Central memory CD4-positive, alpha-beta T cell (primary cell): Measurements from ENCODE around the gene PAK1IP1.
"Not testable (repeated sequence)": the region's sequence is repeated elsewhere in the genome, so short reads cannot be mapped to it uniquely, and the experiment has no call there.

ENCODE experiments used
- DNase-seq: peaks from one replicate; pipeline ENCODE4 v3.0.0; 2022

PAK1IP1 gene

GRCh38 chr6:10746915-10747250, 52.1 kb downstream of the PAK1IP1 start:
- DNase-seq: no peak

GRCh38 chr6:10747251-10747972, 52.6 kb downstream of the PAK1IP1 start, which contains the start of gene TMEM14B:
Gene TMEM14B, plus strand, starts transcription at chr6:10747805. Its CDS starts 1,441 bp downstream, at chr6:10749246.
- DNase-seq: peak; percentile 98

- DNase-seq: no peak
Observed at GRCh38 chr6:10749734-10750133, 55.0 kb downstream of the PAK1IP1 start.

GRCh38 chr6:10750568-10750967, 55.8 kb downstream of the PAK1IP1 start:
- not testable (repeated sequence) for DNase-seq

GRCh38 chr6:10751757-10752156, 57.0 kb downstream of the PAK1IP1 start:
- not testable (repeated sequence) for DNase-seq

GRCh38 chr6:10756085-10756484, 61.3 kb downstream of the PAK1IP1 start:
- no peak for DNase-seq
